ENCODE data around the gene PPP2R3B.
"Not testable (repeated sequence)": the region's sequence is repeated elsewhere in the genome, so short reads cannot be mapped to it uniquely, and the experiment has no call there.

The PPP2R3B gene

DNA sequence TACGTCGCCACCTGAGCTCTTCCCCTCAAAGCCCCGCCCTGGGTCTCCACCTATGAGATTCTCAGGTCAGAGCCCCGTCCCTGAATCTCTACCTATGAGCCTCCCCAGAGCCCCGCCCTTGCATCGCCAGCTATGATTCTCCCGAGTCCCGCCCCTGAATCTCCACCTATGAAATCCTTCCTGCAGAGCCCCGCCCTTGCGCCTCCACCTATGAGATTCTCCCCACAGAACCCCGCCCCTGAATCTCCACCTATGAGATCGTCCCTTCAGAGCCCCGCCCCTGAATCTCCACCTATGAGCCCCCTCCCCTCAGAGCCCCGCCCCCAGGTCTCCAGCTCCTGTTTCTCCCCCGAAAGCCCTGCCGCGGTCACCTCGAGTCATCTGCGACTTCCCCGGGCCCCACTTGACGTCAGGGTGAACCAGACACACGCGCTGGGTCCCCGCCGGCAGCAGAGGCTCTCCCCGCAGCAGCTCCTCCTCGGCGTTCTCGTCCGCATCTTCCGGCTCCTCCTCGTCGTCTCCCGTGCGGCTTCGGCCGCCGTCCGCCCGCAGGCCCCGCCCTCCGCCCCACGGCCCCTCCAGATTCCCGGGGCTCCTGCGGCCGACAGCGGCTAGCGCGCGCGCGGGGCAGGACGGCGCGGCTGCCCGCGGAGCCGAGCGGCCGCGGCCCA is 68.5 kb downstream of the PPP2R3B start:
- peak; percentile 98 to 99 (median 98) for DNase-seq

DNA sequence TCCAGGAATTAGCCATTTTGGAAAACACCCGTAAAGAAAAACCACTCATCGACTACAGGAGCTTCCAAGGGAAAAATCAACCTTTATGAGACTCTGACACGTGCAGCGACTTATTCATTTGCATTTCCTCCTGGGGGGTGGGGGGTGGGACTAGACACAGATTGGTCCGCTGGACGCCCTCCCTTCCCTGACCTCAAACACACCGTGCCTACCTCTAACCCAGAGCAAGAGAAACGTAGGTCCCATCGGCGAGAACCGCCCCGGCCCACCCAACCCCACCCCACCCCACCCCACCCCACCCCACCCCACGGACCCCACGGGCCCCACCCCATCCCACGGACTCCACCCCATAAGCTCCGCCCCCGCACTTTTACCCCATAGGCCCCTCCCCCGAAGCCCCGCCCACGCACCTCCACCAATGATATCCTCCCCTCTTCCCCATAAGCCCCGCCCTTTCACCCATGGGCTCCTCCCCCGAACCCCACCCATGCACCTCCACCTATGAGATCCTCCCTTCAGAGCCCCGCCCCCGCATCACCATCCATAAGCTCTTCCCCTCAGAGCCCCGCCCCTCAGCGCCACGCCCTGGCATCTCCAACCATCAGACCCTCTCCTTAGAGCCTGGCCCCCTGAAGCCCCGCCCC is 69.2 kb downstream of the PPP2R3B start:
- DNase-seq, result peak in 2 of 4 experiments; percentile 87 to 94

DNA sequence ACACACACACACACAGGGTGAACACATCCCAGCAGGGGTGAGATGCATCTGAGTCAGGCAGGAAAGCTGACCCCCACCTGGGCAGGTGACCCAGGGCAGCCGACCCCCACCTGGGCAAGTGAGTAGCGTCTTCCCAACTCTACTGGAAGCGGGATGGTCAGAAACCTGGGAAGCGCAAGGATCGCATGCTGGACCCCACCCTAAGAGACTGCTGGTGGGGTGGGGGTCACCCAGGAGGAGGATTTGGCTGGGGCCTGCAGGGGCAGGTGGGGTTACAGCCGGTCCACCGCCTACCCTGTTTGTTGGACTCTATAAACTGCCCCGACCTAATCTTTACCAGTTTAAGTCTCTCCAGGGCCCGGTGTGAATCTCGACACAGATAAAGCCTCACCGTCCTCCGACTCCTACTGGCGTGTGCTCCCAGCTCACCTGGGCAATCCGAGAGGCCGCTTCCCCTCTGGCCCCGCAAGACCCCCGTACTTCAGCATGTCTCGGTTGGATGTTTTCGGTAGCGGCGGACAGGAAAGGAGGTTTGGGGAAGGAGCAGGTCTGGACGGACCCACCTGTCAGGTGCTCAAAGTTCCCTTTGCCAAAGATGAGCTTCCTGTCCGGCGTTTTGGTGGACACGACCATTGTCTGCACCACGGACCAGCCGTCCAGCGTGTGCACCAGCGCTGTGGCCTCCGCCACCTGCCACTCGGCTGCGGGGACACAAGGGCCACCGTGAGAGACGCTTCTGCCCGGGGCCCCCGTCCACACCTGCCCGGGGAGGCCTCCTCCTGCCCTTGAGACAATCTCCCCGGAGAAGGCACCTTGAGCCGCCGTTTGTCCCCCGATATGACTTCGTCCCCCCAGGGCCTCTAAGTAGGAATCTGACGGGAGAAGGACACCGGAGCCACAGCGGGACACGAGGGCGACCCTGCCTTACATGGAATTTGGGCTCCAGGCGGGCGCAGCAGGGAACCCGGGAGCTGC is 70.1 kb downstream of the PPP2R3B start:
- DNase-seq, result no peak

DNA sequence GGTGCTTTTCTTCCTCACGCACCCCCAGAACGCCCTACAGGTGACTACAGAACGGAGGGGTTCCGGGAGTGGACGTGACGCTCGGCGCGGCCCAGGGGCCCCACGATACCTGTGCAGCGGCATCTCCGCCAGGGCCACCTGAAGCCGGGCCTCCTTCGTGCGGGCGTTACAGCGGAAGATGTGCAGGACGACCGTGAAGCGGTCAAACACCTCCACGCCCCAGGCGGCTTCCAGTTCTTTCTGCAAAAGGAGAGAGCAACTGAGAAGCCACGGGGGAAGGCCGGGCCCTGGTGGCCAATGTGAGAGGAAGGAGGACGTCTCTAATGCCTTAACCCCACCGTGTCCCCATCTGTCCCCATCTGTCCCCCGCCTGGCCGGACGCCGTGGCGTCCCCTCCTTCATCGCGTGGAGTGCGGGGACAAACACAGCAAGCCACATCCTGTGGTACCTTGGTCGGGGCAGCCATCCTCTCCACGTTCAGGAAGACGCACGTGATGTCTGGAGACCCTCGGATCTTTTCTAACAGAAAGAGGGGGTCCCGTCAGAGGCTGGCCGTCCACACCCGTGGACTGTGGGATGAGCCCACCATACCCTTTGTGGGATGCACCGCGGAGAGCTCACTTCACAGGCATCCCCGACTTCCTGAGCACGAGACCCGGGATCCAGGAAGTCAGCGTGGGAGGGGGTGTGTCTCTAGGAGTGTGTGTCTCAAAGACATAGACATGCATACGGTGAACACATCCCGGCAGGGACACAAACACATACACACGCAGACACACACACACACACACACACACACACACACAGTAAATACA is 71.7 kb downstream of the PPP2R3B start:
- DNase-seq, result peak in 1 of 4 experiments; percentile 11

DNA sequence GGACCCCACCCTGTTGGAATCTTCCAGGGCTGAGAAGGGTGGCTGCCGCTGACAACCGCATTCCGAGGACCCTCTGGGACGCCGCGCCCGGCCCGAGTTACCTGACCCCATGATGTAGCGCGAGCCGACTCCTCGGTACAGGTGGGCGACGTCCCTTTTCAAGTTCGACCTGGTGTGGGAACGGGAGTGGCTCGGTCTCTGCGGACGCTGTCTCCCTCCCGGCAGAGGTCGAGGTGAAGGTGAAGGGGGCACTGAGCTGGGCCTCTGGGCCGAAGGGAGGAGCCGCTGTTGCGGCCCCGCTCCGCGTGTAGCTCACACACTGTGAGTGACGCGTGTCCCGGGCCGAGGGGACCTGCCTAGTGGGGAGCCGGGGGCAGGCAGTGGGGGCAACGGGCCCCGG is 72.7 kb downstream of the PPP2R3B start:
- no peak for DNase-seq

DNA sequence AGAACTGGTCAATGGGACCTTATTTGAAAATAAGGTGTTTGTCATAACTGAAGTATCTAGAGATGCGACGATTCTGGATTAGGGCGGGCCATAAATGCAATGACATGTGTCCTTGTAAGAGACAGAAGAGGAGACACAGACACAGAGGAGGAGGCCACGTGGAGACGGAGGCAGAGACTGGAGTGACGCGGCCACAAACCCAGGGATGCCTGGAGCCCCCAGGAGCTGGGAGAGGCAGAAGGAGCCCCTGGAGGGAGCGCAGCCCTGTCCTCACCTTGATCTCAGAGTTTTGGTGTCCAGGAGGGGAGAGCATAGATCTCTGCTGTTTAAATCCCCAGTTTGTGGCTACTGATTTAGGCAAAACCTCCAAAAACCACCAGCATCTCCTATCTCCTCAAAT is 73.2 kb downstream of the PPP2R3B start:
- no peak for DNase-seq

DNA sequence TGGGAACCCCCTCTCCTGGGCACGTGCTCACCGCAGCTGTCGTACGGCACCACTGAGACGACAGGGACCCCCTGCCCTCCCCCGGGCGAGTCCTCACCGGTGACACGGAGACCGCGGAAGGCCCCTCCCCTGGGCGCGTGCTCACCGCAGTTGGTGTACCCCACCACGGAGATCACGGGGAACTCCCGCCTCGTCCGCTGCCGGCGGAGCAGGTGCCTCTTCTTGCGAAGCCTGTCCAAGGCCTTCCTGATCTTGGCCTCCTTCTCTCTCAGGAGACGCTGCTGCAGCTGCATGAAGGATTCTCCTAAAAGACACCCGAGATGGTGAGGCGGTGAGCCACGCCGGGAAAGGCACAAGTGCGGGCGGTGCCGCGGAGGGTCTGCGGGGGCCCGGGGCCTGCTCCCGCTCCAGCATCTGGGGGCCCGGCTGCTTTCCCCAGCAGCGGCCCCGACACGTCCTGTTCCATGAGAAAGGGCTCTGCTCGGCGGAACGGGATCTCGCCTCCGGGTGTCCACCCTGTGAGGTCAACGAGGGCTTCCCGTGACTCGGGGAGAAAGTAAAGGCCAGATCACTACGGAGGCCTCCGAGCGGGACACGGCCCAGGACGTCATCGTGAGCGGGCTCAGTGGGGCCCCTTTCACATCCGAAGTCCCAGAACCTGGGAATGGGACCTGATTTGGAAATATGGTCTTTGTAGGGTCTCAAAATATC is 73.9 kb downstream of the PPP2R3B start:
- no peak for DNase-seq

DNA sequence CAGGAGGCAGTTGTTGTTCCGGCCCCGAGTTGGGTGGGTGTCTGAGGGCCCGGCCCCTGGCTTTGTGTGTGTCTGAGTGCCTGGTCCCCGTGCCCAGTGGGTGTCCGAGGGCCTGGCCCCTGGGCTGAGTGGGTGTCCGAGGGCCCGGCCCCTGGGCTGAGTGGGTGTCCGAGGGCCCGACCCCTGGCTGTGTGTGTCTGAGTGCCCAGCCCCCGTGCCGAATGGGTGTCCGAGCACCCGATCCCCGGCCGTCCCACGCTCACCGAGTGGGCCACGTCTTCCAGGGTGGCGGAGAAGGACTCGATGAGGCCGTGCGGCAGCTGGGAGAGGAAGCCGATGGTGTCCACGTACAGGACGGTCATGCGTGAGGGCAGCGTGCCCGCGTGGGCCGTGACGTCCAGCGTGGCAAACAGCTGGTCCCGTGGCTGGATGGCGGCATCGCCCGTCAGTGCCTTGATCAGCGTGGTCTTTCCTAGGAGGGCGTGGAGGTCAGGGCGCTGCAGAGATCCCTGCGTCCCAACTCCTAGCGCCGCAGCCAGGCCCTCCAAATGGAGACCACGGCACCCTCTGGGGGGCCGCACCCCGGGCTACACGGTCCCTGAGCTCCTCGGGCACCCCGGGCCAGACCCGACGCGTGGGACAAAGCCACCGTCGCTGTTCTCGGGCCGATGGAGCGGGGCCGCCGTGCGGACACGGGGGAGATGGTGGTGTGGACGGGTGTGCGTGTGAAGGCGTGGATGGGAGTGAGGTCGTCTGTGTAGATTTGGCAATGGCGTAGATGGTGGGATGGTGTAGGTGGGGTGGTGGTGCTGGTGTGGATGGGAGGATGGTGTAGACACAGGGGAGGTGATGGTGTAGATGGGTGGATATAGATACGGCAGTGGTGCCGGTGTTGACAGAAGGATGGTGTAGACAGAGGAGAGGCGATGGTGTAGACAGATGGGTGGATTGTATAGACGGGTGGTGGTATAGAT is 75.3 kb downstream of the PPP2R3B start:
- DNase-seq, result no peak

DNA sequence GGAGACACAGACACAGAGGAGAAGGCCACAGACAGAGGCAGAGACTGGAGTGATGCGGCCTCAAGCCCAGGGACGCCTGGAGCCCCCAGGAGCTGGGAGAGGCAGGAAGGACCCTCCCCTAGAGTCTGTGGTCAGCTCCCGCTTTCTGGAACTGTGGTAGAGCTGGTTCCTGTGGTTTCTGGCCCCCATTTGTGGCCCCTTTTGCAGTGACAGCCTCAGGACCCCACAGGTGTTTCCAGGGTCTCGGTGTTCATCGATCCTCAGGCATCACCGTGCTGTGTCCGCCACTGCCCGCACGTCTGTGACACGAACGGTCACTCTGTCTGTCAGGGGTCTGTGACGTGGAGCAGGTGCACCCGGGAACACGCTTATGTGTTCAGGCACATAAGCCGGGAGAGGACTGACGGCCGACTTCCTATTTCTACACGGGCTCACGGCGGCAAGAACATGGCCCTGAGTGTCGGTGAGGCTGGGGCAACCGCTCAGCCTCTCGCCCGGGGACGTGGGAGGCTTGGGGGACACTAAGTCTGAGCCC is 76.0 kb downstream of the PPP2R3B start:
- no peak for DNase-seq

DNA sequence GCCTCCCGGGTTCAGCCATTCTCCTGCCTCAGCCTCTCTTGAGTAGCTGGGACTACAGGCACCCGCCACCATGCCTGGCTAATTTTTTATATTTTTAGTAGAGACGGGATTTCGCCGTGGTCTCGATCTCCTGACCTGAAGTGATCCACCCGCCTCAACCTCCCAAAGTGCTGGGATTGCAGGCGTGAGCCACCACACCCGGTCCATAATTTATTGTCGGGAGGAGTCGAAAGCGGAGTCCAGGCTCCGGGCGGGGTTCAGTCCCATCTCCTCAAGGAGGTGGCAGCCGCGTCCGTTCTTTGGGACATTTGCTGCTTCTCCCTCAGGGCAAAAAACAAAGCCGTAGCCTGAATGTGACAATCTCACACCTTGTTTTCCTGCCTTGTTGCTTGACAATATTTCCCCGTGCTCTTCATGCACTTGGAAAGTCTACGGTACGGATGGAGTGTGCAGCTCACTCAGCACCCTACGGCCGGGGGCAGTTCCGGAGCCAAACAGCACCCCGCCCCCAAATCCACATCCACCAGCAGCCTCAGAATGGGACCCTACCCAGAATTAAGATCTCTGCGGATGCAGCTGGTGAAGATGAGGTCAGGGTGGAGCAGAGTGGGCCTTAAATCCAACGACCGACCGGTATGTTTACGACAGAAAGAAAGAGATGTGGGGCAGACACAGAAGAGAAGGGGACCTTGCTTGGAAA is 77.7 kb downstream of the PPP2R3B start:
- DNase-seq, result no peak

DNA sequence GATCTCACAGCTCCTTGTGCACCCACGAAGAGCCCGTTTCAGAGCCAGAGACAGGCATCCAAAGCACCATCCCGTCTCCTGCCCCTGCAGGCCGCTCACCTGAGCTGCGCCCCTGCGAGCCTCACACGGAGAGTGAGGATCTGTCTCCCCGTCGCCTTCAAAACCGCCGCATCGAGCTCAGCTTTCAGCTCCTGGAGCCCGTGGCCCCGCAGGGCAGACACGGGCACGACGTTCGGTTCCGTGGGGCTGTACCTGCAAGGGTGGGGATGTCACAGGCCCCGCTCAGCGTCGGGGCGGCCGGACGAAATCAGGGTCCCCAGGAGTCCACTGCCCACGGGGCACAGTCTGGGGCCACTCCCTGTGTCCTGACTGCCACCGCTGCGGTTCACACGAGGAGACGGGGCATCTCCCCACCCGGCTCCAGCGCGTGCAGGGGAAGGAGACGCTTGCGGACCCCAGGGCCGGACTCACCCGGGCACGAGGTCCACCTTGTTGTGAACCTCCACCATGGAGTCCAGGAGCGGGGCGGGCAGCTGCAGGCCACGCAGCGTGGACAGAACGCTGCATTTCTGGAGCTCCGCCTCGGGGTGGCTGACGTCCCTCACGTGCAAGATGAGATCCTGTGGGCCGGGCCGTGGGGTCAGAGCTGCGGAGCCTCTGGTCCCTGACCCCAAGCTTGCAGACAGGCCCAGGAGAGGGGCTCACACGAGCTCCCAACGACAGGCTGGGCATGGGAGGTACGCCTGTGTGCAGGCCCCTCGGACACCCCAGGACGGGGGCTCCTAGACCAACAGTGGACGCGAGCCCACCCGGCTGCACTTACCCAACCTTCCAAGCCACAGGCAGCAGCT is 79.2 kb downstream of the PPP2R3B start:
- no peak for DNase-seq

DNA sequence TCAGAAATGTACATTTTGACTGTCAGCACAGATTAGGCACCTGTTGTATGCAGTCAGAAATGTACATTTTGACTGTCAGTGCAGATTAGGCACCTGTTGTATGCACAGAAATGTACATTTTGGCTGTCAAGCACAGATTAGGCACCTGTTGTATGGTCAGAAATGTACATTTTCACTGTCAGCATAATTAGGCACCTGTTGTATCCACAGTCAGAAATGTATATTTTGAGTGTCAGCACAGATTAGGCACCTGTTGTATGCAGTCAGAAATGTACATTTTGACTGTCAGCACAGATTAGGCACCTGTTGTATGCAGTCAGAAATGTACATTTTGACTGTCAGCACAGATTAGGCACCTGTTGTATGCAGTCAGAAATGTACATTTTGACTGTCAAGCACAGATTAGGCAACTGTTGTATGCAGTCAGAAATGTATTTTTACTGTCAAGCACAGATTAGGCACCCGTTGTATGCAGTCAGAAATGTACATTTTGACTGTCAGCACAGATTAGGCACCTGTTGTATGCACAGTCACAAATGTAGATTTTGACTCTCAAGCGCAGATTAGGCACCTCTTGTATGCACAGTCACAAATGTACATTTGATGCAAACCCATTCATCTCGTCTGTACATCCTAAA is 80.0 kb downstream of the PPP2R3B start:
- DNase-seq, result not testable (repeated sequence)

DNA sequence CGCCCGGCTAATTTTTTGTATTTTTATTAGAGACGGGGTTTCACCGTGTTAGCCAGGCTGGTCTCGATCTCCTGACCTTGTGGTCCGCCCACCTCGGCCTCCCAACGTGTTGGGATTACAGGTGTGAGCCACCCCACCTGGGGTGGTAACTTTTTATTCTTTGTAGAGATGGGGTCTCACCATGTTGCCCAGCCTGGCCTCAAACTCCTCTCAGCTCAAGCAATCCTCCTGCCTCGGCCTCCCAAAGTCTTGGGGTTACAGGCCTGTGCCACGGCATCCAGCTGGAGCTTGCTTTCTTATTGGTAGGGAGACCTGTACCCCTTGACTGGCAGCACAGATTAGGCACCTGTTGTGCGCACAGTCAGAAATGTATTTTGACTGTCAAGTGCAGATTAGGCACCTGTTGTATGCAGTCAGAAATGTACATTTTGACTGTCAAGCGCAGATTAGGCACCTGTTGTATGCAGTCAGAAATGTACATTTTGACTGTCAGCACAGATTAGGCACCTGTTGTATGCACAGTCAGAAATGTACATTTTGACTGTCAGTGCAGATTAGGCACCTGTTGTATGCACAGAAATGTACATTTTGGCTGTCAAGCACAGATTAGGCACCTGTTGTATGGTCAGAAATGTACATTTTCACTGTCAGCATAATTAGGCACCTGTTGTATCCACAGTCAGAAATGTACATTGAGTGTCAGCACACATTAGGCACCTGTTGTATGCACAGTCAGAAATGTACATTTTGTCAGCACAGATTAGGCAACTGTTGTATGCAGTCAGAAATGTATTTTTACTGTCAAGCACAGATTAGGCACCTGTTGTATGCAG is 80.7 kb downstream of the PPP2R3B start:
- not testable (repeated sequence) for DNase-seq

DNA sequence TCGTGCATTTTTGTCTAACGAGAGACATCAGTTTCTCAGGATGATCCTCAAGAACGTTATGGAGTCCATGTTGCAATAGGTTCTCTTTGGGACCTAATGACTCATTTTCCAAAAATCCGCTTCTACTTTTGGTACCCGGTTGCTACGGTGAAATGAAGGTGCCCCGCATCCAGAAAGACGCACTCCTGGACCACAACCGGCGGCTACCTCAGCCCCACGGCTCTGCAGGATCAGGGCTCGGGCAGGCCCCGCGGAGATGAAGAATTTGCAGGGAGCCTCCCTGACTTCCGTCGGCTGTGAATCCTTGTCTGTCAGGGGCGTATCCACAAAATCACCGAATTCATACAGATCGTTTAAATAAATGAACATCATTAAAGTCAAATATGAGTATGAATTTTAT is 83.7 kb downstream of the PPP2R3B start:
- no peak for DNase-seq

DNA sequence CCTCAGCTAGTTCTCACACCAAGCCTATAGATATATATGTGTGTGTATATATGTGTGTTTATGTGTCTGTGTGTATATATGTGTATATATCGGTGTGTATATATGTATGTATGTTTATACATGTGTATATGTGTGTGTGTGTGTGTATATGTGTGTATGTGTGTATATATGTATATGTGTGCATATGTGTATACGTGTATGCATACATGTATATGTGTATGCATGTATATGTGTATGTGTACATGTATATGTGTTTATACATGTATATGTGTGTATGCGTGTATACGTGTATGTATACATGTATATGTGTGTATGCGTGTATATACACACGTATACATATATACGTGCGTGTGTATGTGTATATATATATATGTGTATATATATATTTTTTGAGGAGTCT is 86.4 kb downstream of the PPP2R3B start:
- DNase-seq, result no peak

DNA sequence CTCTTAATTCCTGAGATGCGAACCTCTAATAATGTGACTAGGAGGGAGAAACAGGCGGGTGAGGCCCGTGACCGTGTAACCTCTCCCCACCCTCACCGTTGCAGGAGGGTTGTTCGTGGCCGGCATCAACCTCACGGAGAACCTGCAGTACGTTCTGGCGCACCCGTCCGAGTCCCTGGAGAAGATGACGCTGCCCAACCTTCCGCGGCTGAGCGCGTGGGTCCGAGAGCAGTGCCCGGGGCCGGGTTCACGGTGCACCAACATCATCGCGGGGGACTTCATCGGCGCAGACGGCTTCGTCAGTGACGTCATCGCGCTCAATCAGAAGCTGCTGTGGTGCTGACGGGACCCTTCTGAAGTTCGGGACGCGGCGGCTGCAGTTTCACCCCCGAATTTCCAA is 87.7 kb downstream of the PPP2R3B start:
- DNase-seq, result no peak

DNA sequence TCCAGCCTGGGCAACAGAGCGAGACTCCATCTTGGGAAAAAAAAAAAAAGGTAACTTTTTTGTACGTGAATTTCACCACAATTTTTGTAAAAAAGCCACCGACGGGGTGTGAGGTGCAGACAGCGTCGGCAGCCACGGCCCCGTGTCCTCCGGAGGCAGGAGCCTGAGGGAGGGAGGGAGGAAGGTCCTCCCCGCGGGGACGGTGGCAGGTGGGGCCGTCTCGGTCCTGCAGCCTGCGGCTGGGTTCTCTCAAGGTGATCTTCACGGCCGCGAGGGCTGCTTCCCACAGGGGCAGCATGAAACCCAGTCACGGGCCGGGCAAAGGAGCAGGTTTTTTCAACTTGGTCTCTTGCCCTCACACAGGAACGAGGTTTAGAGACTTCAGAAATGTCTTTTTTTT is 91.6 kb downstream of the PPP2R3B start:
- no peak for DNase-seq

Data from suppressor macrophage (primary cell).